ENCODE data around the gene C2orf49. TPM values are rescaled to one million over a fixed set of nuclear protein-coding genes. Genes with fewer than 3 reads are reported as not detected.

Gene C2orf49
- total RNA-seq, 1 experiment from 2014 or later: 17.2 TPM

DNA sequence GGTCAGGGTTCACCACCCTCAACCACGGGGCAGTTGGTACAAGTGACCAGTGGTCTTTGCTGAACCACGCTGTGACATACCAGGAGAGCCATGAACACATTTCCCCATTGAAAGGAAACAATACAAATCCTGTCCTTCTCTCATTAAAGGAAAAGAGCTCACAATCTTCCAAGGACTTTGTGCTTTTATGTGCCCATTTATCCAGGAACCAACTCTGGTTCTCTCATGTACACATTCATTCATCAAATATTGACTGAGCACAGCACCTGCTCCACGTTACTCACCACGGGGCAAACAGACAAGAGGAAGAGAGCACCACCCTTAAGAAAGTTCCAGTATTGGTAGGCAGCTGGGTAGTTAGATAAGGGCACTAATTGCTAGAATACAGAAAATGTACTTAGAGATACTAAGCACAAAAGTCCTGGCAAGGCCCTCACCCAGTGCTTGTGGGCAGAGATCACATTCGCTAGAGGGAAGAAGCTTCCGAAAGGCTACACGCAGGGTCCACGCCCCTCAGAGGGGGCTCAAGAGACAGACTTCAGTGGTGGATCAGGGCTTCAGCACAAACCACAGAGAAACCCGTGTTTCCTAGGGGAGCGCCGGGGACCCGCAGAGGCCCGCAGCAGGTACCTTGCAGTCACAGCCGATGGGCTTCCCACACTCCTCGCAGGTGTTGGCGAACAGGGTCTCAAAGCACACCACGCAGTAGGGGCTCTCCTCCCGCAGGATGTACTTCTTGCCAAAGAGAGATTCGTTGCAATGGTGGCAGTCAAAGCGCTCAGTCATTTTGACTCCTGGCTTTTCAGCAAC lies 48.6 kb downstream of the C2orf49 start:
- no peak overlapping the region for H2AFZ ChIP-seq (ENCODE audit: low read depth, low read length, poor library complexity, severe bottlenecking)
- BruUV-seq (replicated peaks): no TSS peak
- H3K4me3 ChIP-seq (replicated peaks in 1 of 2; ENCODE audit: low read depth in 1 of 2, low read length in 2 of 2): no peak overlapping the region
- ATAC-seq (no peak), DNase-seq (ENCODE audit: low read depth, low spot score) (no peak)
- intact Hi-C loops (cut with micrococcal nuclease): no loop called here
- ChIA-PET CTCF (no interaction called here), POLR2A (no interaction called here), RAD21 (ENCODE audit: low non-redundant PET in 1 of 2, low total read pairs in 2 of 2, uncharacterized antibody in 2 of 2, unreplicated experiment in 2 of 2) (no interaction called here)
- H4K20me1 ChIP-seq (ENCODE audit: insufficient read depth): peaks cover 3% of the 10 kb centered on the region; the same call in 1 of the 2 replicates
- no peak overlapping the region for H3K9ac ChIP-seq (ENCODE audit: low read length)
- TF ChIP-seq CBX3 (IDR thresholded peaks at IDR 0.05; ENCODE audit: low read depth): no peak
- no peak for TF ChIP-seq SRF (IDR thresholded peaks at IDR 0.05; ENCODE audit: low read depth)
- TF ChIP-seq POLR2A (IDR thresholded peaks at IDR 0.05; ENCODE audit: borderline replicate concordance, extremely low read depth, insufficient read depth, insufficient read length): no peak
- no peak for TF ChIP-seq YY1 (IDR thresholded peaks at IDR 0.05; ENCODE audit: extremely low read depth, insufficient replicate concordance, low read depth, low read length)
- no peak for TF ChIP-seq CEBPB (IDR thresholded peaks at IDR 0.05; ENCODE audit: low read depth)
- no peak for TF ChIP-seq RAD21 (IDR thresholded peaks at IDR 0.05; ENCODE audit: low read depth)
- TF ChIP-seq EZH2 (IDR thresholded peaks at IDR 0.05): no peak
- no peak for TF ChIP-seq POLR2AphosphoS5 (IDR thresholded peaks at IDR 0.05; ENCODE audit: low read depth, low read length)
- TF ChIP-seq FOSL1 (IDR thresholded peaks at IDR 0.05; ENCODE audit: low read depth): no peak
- no peak for TF ChIP-seq ZBTB33 (IDR thresholded peaks at IDR 0.05; ENCODE audit: extremely low read depth, insufficient replicate concordance, low read length)
- no peaks in the 10 kb centered on the region for H3K9me3 ChIP-seq (ENCODE audit: control insufficient read depth in 1 of 2, insufficient read depth in 1 of 2, low read depth in 1 of 2, low read length in 2 of 2)
- no peaks in the 10 kb centered on the region for H3K9me2 ChIP-seq (ENCODE audit: insufficient read depth)
- H3K79me2 ChIP-seq (ENCODE audit: insufficient read depth, low read length): peaks cover 94% of the 10 kb centered on the region
- no peaks in the 10 kb centered on the region for H3K27me3 ChIP-seq (ENCODE audit: insufficient read depth, low read length)
- no peak overlapping the region for H3K4me2 ChIP-seq (ENCODE audit: low read length)
- H3K4me1 ChIP-seq (ENCODE audit: control insufficient read depth in 1 of 2, insufficient read depth in 2 of 2, low read length in 2 of 2): peaks cover 7 to 14% of the 10 kb centered on the region in 2 experiments
- H3K27ac ChIP-seq (ENCODE audit: low read depth, low read length): no peak overlapping the region
- peaks cover 23 to 56% of the 10 kb centered on the region in 2 experiments; a peak in 3 of 4 replicates for H3K36me3 ChIP-seq (ENCODE audit: control insufficient read depth in 1 of 2, insufficient read depth in 2 of 2, low read length in 2 of 2)
